Dermis blood vessel endothelial cell (primary cell): ENCODE measurements around the gene USP32. TPM values are rescaled to one million over a fixed set of nuclear protein-coding genes. Genes with fewer than 3 reads are reported as not detected.
"Not testable (repeated sequence)": the region's sequence is repeated elsewhere in the genome, so short reads cannot be mapped to it uniquely, and the experiment has no call there.

Experiments used
- DNase-seq: peaks from one replicate; pipeline ENCODE4 v3.0.0; 2010
- total RNA-seq: library from RNA; depleted of rRNA; stranded (reverse); fragments of >200 nt; gene quantifications from 2 replicates; pipeline ENCODE4 v1.2.3, GENCODE V29; 2014

The USP32 gene
- total RNA-seq, 1 donor from 2014 or later: 53.6 TPM

- no peak for DNase-seq
These were observed 9.9 kb upstream of the USP32 start for GRCh38 chr17:60401819-60402218.

- peak; percentile 20 for DNase-seq
These were observed 6.5 kb upstream of the USP32 start for GRCh38 chr17:60398227-60398959.

GRCh38 chr17:60396412-60396811, 4.5 kb upstream of the USP32 start:
- DNase-seq: no peak

- no peak for DNase-seq
These were observed 3.7 kb upstream of the USP32 start for GRCh38 chr17:60395508-60396065.

- DNase-seq: no peak
These were observed 2.1 kb upstream of the USP32 start for GRCh38 chr17:60393840-60394723.

- DNase-seq: peak; percentile 80
These were observed 1.1 kb upstream of the USP32 start for GRCh38 chr17:60392845-60393702.

GRCh38 chr17:60391471-60392041, 377 bp downstream of the USP32 start:
- DNase-seq: no peak

GRCh38 chr17:60390925-60391470, 935 bp downstream of the USP32 start:
- peak; percentile 71 for DNase-seq

- peak; percentile 52 for DNase-seq
These were observed 1.7 kb downstream of the USP32 start for GRCh38 chr17:60390186-60390585.

- no peak for DNase-seq
These were observed 3.2 kb downstream of the USP32 start for GRCh38 chr17:60388742-60389141.

GRCh38 chr17:60387666-60388065, 4.3 kb downstream of the USP32 start:
- no peak for DNase-seq

- no peak for DNase-seq
These were observed 5.5 kb downstream of the USP32 start for GRCh38 chr17:60386147-60387058.

GRCh38 chr17:60384921-60385320, 7.0 kb downstream of the USP32 start:
- not testable (repeated sequence) for DNase-seq

- DNase-seq: no peak
These were observed 8.6 kb downstream of the USP32 start for GRCh38 chr17:60383379-60383778.

- DNase-seq: no peak
These were observed 10.0 kb downstream of the USP32 start for GRCh38 chr17:60381958-60382357.

GRCh38 chr17:60379461-60379860, 12.5 kb downstream of the USP32 start:
- DNase-seq: not testable (repeated sequence)

- DNase-seq: not testable (repeated sequence)
These were observed 13.7 kb downstream of the USP32 start for GRCh38 chr17:60378187-60378586.

- peak; percentile 20 for DNase-seq
These were observed 19.0 kb downstream of the USP32 start for GRCh38 chr17:60372790-60373483.

GRCh38 chr17:60371818-60372510, 20.0 kb downstream of the USP32 start:
- DNase-seq: no peak
